ENCODE measurements around the gene TYK2.
"Not testable (repeated sequence)": the region's sequence is repeated elsewhere in the genome, so short reads cannot be mapped to it uniquely, and the experiment has no call there.

Gene TYK2

GRCh38 chr19:10407096-10407495 is 26.7 kb upstream of the TYK2 start:
- DNase-seq (ENCODE audit: low read depth): no peak

DNA sequence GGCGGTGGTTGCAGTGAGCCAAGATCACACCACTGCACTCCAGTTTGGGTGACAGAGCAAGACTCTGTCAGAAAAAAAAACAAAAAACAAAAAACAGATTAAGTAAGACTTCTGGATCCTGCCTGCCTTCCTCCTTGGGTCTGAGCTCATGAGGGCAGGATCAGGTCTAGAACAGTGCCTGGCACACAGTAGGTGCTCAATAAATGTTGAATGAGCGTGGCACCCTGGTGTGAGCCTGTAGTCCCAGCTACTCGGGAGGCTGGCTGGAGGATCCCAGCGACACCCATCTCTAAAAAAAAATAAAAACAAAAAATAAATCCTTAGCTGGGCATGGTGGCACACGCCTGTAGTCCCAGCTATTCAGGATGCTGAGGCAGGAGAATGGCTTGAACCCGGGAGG is 25.8 kb upstream of the TYK2 start:
- no peak for DNase-seq (ENCODE audit: low read depth)

GRCh38 chr19:10404888-10405820 is 24.8 kb upstream of the TYK2 start:
- DNase-seq (ENCODE audit: low read depth): no peak

DNA sequence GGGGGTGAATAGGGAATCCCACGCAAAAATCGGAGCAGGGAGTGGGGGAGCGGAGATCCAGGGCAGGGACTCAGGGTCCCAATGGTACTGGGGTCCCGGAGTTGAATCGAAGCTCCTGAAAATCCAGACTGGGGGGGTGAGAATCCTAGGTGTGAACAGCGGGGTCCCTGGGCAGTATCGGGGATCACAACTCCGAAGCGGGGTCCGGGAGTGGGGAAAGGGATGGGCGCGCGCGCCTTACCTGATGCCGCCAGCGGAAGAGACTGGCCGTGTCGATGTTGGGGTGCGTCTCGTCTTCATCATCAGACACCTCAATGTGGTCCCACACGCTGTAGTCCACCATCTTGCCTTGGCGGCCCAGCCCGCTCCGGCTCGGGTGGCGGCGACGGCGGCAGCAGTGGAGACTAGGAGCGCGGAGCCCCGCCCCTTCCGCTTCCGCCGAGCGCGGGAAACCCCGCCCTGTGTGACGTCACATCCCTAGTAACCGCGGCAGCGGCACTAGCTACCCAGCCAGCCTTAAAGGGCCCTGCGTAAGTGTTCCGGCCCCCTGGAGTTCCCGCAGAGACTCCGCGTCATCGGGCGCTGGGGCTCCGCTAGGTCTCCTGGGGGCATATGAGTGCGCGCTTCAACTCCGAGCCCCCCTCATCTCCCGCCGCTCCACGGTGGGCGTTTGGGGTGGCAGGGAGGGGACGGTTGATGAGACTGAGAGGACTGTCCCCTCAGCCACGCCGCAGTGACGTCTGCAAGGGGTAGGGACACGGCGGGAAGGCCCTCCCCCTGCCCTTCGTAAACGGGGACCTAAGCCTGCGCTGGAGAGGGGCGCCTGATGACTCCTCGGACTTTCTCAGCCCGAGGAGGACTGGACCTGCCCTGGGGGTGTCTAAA is 23.0 kb upstream of the TYK2 start, which contains the start of gene CDC37:
TSS of gene CDC37 (minus strand) at position 406 of the 885 bp plus-strand sequence. CDS start at position 343, 63 bp downstream.
- DNase-seq (ENCODE audit: low read depth): peak; percentile 91

- DNase-seq (ENCODE audit: low read depth): peak; percentile 30
These were observed 22.2 kb upstream of the TYK2 start for GRCh38 chr19:10402441-10403038.

GRCh38 chr19:10399878-10400277 is 19.5 kb upstream of the TYK2 start:
- DNase-seq (ENCODE audit: low read depth): no peak

DNA sequence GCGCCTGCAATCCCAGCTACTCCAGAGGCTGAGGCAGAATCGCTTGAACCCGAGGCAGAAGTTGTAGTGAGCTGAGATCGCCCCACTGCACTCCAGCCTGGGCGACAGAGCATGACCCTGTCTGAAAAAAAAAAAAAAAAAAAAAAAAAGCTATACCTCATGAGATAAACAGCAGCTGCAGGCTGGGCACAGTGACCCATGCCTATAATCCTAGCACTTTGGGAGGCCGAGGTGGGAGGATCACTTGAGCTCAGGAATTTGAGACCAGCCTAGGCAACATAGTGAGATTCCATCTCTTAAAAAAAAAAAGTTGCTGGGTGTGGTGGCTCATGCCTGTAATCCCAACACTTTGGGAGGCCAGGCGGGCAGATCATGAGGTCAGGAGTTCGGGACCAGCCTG is 19.0 kb upstream of the TYK2 start:
- DNase-seq (ENCODE audit: low read depth): not testable (repeated sequence)

GRCh38 chr19:10398819-10399218 is 18.4 kb upstream of the TYK2 start:
- DNase-seq (ENCODE audit: low read depth): no peak

DNA sequence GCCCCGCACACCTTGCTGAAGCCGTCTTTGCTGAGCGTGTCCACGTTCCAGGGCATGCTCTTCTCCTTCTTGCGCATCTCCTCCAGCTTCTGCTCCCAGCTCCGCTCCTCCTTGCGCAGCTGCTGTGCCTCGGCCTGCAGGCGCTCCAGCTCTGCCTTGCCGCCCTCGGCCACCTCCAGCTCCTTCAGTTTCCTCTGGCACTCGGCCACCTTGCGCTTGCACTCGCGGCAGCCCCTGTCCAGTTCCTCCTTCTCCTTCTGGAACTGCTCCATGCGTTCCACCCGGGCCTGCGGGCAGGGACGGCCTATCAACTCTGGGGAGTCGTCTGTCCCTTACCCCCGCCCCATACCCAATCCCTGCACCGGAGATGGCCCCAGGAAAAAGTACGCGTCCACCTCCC is 15.5 kb upstream of the TYK2 start:
- DNase-seq (ENCODE audit: low read depth): no peak

- DNase-seq (ENCODE audit: low read depth): no peak
These were observed 15.1 kb upstream of the TYK2 start for GRCh38 chr19:10395436-10395835.

- DNase-seq (ENCODE audit: low read depth): no peak
These were observed 14.6 kb upstream of the TYK2 start for GRCh38 chr19:10395003-10395402.

GRCh38 chr19:10393137-10393536 is 12.8 kb upstream of the TYK2 start:
- DNase-seq (ENCODE audit: low read depth): no peak

GRCh38 chr19:10392120-10392519 is 11.7 kb upstream of the TYK2 start:
- no peak for DNase-seq (ENCODE audit: low read depth)

- DNase-seq (ENCODE audit: low read depth): peak; percentile 25
These were observed 10.4 kb upstream of the TYK2 start for GRCh38 chr19:10390652-10391286.

- no peak for DNase-seq (ENCODE audit: low read depth)
These were observed 9.5 kb upstream of the TYK2 start for GRCh38 chr19:10389863-10390262.

- DNase-seq (ENCODE audit: low read depth): peak; percentile 69
These were observed 8.6 kb upstream of the TYK2 start for GRCh38 chr19:10388957-10389356.

DNA sequence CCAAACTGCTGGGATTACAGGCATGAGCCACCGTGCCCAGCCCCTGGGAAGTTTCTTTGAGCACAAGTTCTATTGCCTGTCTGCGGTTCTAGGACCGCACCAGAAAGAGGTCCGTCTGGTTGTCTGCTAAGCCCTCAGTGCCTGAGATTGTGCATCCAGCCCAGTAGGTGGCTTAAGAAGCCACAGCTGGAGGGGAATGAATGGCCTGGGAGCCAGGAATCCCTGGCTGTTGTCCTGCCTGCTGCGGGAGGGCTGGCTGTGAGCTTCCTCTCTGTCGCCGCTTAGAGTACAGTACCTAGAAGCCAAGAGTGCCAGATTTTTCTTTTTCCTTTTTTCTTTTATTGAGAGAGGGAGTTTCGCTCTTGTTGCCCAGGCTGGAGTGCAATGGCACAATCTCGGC is 4.2 kb upstream of the TYK2 start:
- DNase-seq (ENCODE audit: low read depth): no peak

DNA sequence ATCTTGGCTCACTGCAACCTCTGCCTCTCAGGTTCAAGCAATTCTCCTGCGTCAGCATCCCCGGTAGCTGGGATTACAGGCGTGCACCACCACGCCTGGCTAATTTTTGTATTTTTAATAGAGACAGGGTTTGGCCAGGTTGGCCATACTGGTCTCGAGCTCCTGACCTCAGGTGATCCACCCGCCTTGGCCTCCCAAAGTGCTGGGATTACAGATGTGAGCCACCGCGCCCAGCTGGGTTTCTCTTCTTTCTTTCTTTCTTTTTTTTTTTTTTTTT is 2.8 kb upstream of the TYK2 start:
- not testable (repeated sequence) for DNase-seq (ENCODE audit: low read depth)

DNA sequence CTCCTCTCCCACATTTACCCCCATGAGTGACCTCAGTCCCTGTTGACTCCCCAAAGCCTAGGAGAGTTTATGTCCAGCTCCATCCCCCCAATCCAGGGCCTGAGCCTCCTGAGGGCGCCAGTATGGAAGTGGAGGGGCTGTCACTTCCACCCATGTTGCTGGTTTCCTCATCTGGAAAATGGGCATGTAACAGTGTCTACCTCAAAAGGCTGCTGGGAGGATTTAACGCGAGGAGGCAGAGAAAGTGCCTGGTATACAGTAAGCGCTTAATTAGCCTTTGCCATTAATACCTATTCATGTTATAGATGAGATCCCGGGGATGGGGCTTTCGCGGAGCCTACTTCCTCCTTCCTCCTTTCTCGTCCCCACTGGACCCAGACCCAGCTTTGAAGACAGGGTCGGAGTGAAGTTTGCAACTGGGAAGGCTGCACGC is 476 bp downstream of the TYK2 start:
- DNase-seq (ENCODE audit: low read depth): no peak

DNA sequence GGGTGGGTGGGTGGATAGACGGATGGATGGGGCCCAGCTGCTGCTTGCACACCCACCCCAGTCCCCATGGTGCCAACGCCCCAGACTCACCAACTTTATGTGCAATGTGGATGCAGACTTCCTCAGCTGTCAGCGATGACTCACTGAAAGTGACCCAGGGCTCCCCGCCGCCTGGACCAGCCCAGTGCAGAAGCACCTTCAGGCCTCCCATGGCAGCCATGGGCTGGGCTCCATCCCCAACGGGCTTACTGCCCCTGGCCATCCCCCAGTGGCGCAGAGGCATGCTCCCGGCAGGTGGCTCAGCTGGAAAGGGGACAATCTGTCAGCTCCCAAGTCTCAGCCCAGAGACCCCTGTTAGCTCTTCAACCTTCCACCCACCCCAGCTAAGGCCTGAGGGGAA is 2.2 kb downstream of the TYK2 start:
- DNase-seq (ENCODE audit: low read depth): no peak

- not testable (repeated sequence) for DNase-seq (ENCODE audit: low read depth)
These were observed 3.2 kb downstream of the TYK2 start for GRCh38 chr19:10377140-10377640.

- DNase-seq (ENCODE audit: low read depth): no peak
These were observed 5.4 kb downstream of the TYK2 start for GRCh38 chr19:10374931-10375330.

Data from HS-5 (cell line).